ENCODE measurements around the gene ABCA2. TPM values are rescaled to one million over a fixed set of nuclear protein-coding genes. Genes with fewer than 3 reads are reported as not detected.

The ABCA2 gene
- total RNA-seq, 6 experiments from 2014 or later = 18.3 to 36.3 (median 23.6) TPM

DNA sequence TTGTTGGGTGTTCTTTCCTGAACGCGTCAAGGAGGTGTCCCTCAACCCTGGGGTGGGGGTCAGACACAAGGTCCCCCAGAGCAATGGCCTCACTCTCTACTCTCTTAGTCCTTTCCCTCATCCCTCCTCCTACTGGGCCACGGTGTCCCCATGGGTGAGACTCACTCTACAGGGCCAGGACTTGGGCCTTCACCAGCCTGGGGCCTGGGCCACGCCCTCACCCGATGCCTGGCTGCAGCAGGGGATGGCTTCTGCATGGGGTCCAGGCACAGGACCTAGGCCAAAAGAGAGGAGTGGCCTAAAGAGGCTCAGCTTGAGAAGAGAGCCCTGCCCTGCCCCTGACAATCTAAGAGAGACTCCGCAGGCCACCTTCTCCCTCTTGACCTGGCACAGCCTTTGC is 70.1 kb downstream of the ABCA2 start:
- peaks cover 8% of the 10 kb centered on the region; the same call in 1 of the 2 replicates for H3K9me3 Mint-ChIP-seq
- H3K27ac Mint-ChIP-seq = no peak overlapping the region
- TF ChIP-seq, protein P1, sequence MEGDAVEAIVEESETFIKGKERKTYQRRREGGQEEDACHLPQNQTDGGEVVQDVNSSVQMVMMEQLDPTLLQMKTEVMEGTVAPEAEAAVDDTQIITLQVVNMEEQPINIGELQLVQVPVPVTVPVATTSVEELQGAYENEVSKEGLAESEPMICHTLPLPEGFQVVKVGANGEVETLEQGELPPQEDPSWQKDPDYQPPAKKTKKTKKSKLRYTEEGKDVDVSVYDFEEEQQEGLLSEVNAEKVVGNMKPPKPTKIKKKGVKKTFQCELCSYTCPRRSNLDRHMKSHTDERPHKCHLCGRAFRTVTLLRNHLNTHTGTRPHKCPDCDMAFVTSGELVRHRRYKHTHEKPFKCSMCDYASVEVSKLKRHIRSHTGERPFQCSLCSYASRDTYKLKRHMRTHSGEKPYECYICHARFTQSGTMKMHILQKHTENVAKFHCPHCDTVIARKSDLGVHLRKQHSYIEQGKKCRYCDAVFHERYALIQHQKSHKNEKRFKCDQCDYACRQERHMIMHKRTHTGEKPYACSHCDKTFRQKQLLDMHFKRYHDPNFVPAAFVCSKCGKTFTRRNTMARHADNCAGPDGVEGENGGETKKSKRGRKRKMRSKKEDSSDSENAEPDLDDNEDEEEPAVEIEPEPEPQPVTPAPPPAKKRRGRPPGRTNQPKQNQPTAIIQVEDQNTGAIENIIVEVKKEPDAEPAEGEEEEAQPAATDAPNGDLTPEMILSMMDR (IDR thresholded peaks at IDR 0.05) = no peak
- H3K4me3 Mint-ChIP-seq = no peak overlapping the region
- no peaks in the 10 kb centered on the region for H3K4me1 Mint-ChIP-seq (ENCODE audit: low read depth)
- H3K27me3 Mint-ChIP-seq (ENCODE audit: insufficient read depth) = peaks cover 4% of the 10 kb centered on the region
- no peaks in the 10 kb centered on the region for H3K36me3 Mint-ChIP-seq (ENCODE audit: low read depth)
- DNase-seq = no peak

DNA sequence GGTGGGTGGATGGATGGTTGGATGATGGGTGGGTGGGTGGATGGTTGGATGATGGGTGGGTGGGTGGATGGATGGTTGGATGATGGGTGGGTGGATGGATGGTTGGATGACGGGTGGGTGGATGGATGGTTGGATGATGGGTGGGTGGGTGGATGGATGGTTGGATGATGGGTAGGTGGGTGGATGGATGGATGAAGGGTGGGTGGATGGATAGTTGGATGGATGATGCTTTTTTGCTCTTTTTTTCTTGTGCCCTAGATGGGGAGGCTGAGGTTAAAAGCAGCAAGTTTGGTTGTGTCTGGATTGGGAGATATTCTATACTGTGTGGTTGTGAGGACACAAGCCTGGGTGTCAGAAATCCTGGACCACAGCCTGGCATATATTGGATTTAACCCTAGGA is 70.6 kb downstream of the ABCA2 start:
- TF ChIP-seq, protein P1 (IDR thresholded peaks at IDR 0.05) = no peak
- H3K9me3 Mint-ChIP-seq = peaks cover 8% of the 10 kb centered on the region; the same call in 1 of the 2 replicates
- H3K36me3 Mint-ChIP-seq (ENCODE audit: low read depth) = no peaks in the 10 kb centered on the region
- DNase-seq = no peak
- H3K27ac Mint-ChIP-seq = no peak overlapping the region
- peaks cover 4% of the 10 kb centered on the region for H3K27me3 Mint-ChIP-seq (ENCODE audit: insufficient read depth)
- no peaks in the 10 kb centered on the region for H3K4me1 Mint-ChIP-seq (ENCODE audit: low read depth)
- H3K4me3 Mint-ChIP-seq = no peak overlapping the region

Other genes with a start within 250 kb of the ABCA2 start
- gene TMEM141, start 236.9 kb downstream of the ABCA2 start, total RNA-seq (2021; fragmentation: NEBNext Ultra II Directional; extraction: Animal tissue kit (Norgen Biotek cat#: 25700)) = 10 to 100 TPM; 46.1 to 62.2 (median 52.6) TPM
- under 1 TPM; 0.25 to 0.87 (median 0.34) TPM for gene CCDC183, start 231.9 kb downstream of the ABCA2 start, total RNA-seq (2021; fragmentation: NEBNext Ultra II Directional; extraction: Animal tissue kit (Norgen Biotek cat#: 25700))
- gene RABL6, start 220.3 kb downstream of the ABCA2 start, total RNA-seq (2021; fragmentation: NEBNext Ultra II Directional; extraction: Animal tissue kit (Norgen Biotek cat#: 25700)) = 10 to 100 TPM; 77.8 to 87.7 (median 84.0) TPM
- 1 to 10 TPM; 4.5 to 8.0 (median 5.3) TPM for gene AJM1, start 185.8 kb downstream of the ABCA2 start, total RNA-seq (2021; fragmentation: NEBNext Ultra II Directional; extraction: Animal tissue kit (Norgen Biotek cat#: 25700))
- gene PHPT1, start 178.8 kb downstream of the ABCA2 start, total RNA-seq (2021; fragmentation: NEBNext Ultra II Directional; extraction: Animal tissue kit (Norgen Biotek cat#: 25700)) = 100 to 1,000 TPM; 156 to 181 (median 169) TPM
- 1 to 10 TPM; 2.3 to 3.4 (median 3.0) TPM for gene MAMDC4, start 175.9 kb downstream of the ABCA2 start, total RNA-seq (2021; fragmentation: NEBNext Ultra II Directional; extraction: Animal tissue kit (Norgen Biotek cat#: 25700))
- gene EDF1, start 161.9 kb downstream of the ABCA2 start, total RNA-seq (2021; fragmentation: NEBNext Ultra II Directional; extraction: Animal tissue kit (Norgen Biotek cat#: 25700)) = 100 to 1,000 TPM; 369 to 460 (median 443) TPM
- gene TRAF2, start 141.7 kb downstream of the ABCA2 start, total RNA-seq (2021; fragmentation: NEBNext Ultra II Directional; extraction: Animal tissue kit (Norgen Biotek cat#: 25700)) = 10 to 100 TPM; 11.1 to 15.9 (median 13.6) TPM
- 100 to 1,000 TPM in 1 of 6 experiments, 10 to 100 TPM in 5; 89.1 to 102 (median 94.4) TPM for gene FBXW5, start 83.5 kb downstream of the ABCA2 start, total RNA-seq (2021; fragmentation: NEBNext Ultra II Directional; extraction: Animal tissue kit (Norgen Biotek cat#: 25700))
- gene C8G, start 83.0 kb downstream of the ABCA2 start, total RNA-seq (2021; fragmentation: NEBNext Ultra II Directional; extraction: Animal tissue kit (Norgen Biotek cat#: 25700)) = 1 to 10 TPM in 3 of 6 experiments, under 1 TPM in 3; 0.51 to 1.8 (median 0.97) TPM
- gene LCN12, start 76.0 kb downstream of the ABCA2 start, total RNA-seq (2021; fragmentation: NEBNext Ultra II Directional; extraction: Animal tissue kit (Norgen Biotek cat#: 25700)) = under 1 TPM in 2 of 6 experiments, not detected in 4; 0.14 to 0.31 TPM
- not detected for gene PTGDS, start 50.7 kb downstream of the ABCA2 start, total RNA-seq (2021; fragmentation: NEBNext Ultra II Directional; extraction: Animal tissue kit (Norgen Biotek cat#: 25700))
- gene LCNL1, start 45.2 kb downstream of the ABCA2 start, total RNA-seq (2021; fragmentation: NEBNext Ultra II Directional; extraction: Animal tissue kit (Norgen Biotek cat#: 25700)) = not detected
- 10 to 100 TPM; 26.0 to 42.6 (median 29.0) TPM for gene PAXX, start 35.8 kb downstream of the ABCA2 start, total RNA-seq (2021; fragmentation: NEBNext Ultra II Directional; extraction: Animal tissue kit (Norgen Biotek cat#: 25700))
- 10 to 100 TPM in 2 of 6 experiments, 1 to 10 TPM in 4; 2.7 to 14.6 (median 4.0) TPM for gene CLIC3, start 31.7 kb downstream of the ABCA2 start, total RNA-seq (2021; fragmentation: NEBNext Ultra II Directional; extraction: Animal tissue kit (Norgen Biotek cat#: 25700))
- gene FUT7, start 3.9 kb upstream of the ABCA2 start, total RNA-seq (2021; fragmentation: NEBNext Ultra II Directional; extraction: Animal tissue kit (Norgen Biotek cat#: 25700)) = not detected
- 100 to 1,000 TPM; 112 to 197 (median 119) TPM for gene NPDC1, start 17.9 kb upstream of the ABCA2 start, total RNA-seq (2021; fragmentation: NEBNext Ultra II Directional; extraction: Animal tissue kit (Norgen Biotek cat#: 25700))
- gene ENTPD2, start 25.8 kb upstream of the ABCA2 start, total RNA-seq (2021; fragmentation: NEBNext Ultra II Directional; extraction: Animal tissue kit (Norgen Biotek cat#: 25700)) = under 1 TPM in 3 of 6 experiments, not detected in 3; 0.12 to 0.28 (median 0.16) TPM
- 10 to 100 TPM in 5 of 6 experiments, 1 to 10 TPM in 1; 7.7 to 14.8 (median 11.3) TPM for gene SAPCD2, start 42.3 kb upstream of the ABCA2 start, total RNA-seq (2021; fragmentation: NEBNext Ultra II Directional; extraction: Animal tissue kit (Norgen Biotek cat#: 25700))
- gene UAP1L1, start 49.3 kb upstream of the ABCA2 start, total RNA-seq (2021; fragmentation: NEBNext Ultra II Directional; extraction: Animal tissue kit (Norgen Biotek cat#: 25700)) = 10 to 100 TPM in 5 of 6 experiments, 1 to 10 TPM in 1; 9.4 to 13.1 (median 10.6) TPM
- 10 to 100 TPM; 70.1 to 90.2 (median 77.6) TPM for gene MAN1B1, start 58.7 kb upstream of the ABCA2 start, total RNA-seq (2021; fragmentation: NEBNext Ultra II Directional; extraction: Animal tissue kit (Norgen Biotek cat#: 25700))
- 10 to 100 TPM; 47.5 to 90.2 (median 51.1) TPM for gene DPP7, start 86.5 kb upstream of the ABCA2 start, total RNA-seq (2021; fragmentation: NEBNext Ultra II Directional; extraction: Animal tissue kit (Norgen Biotek cat#: 25700))
- 1 to 10 TPM in 1 of 6 experiments, under 1 TPM in 2, not detected in 3; 0.51 to 1.1 (median 0.66) TPM for gene GRIN1, start 110.9 kb upstream of the ABCA2 start, total RNA-seq (2021; fragmentation: NEBNext Ultra II Directional; extraction: Animal tissue kit (Norgen Biotek cat#: 25700))
- not detected for gene LRRC26, start 141.8 kb upstream of the ABCA2 start, total RNA-seq (2021; fragmentation: NEBNext Ultra II Directional; extraction: Animal tissue kit (Norgen Biotek cat#: 25700))
- gene TMEM210, start 143.8 kb upstream of the ABCA2 start, total RNA-seq (2021; fragmentation: NEBNext Ultra II Directional; extraction: Animal tissue kit (Norgen Biotek cat#: 25700)) = not detected
- gene ANAPC2, start 160.3 kb upstream of the ABCA2 start, total RNA-seq (2021; fragmentation: NEBNext Ultra II Directional; extraction: Animal tissue kit (Norgen Biotek cat#: 25700)) = 10 to 100 TPM; 34.8 to 41.5 (median 37.4) TPM
- gene SSNA1, start 160.4 kb upstream of the ABCA2 start, total RNA-seq (2021; fragmentation: NEBNext Ultra II Directional; extraction: Animal tissue kit (Norgen Biotek cat#: 25700)) = 10 to 100 TPM; 76.7 to 82.8 (median 82.1) TPM
- 10 to 100 TPM in 4 of 6 experiments, 1 to 10 TPM in 2; 9.9 to 18.1 (median 13.3) TPM for gene TPRN, start 172.5 kb upstream of the ABCA2 start, total RNA-seq (2021; fragmentation: NEBNext Ultra II Directional; extraction: Animal tissue kit (Norgen Biotek cat#: 25700))
- 10 to 100 TPM; 38.7 to 47.4 (median 40.1) TPM for gene TMEM203, start 177.4 kb upstream of the ABCA2 start, total RNA-seq (2021; fragmentation: NEBNext Ultra II Directional; extraction: Animal tissue kit (Norgen Biotek cat#: 25700))
- gene NDOR1, start 177.5 kb upstream of the ABCA2 start, total RNA-seq (2021; fragmentation: NEBNext Ultra II Directional; extraction: Animal tissue kit (Norgen Biotek cat#: 25700)) = 10 to 100 TPM; 13.1 to 17.3 (median 16.6) TPM
- 1 to 10 TPM; 2.5 to 3.8 (median 3.4) TPM for gene RNF208, start 194.0 kb upstream of the ABCA2 start, total RNA-seq (2021; fragmentation: NEBNext Ultra II Directional; extraction: Animal tissue kit (Norgen Biotek cat#: 25700))
- gene CYSRT1, start 196.9 kb upstream of the ABCA2 start, total RNA-seq (2021; fragmentation: NEBNext Ultra II Directional; extraction: Animal tissue kit (Norgen Biotek cat#: 25700)) = under 1 TPM; 0.41 to 0.97 (median 0.68) TPM
- gene RNF224, start 199.3 kb upstream of the ABCA2 start, total RNA-seq (2021; fragmentation: NEBNext Ultra II Directional; extraction: Animal tissue kit (Norgen Biotek cat#: 25700)) = not detected
- gene SLC34A3, start 202.7 kb upstream of the ABCA2 start, total RNA-seq (2021; fragmentation: NEBNext Ultra II Directional; extraction: Animal tissue kit (Norgen Biotek cat#: 25700)) = not detected
- 100 to 1,000 TPM; 415 to 760 (median 681) TPM for gene TUBB4B, start 213.1 kb upstream of the ABCA2 start, total RNA-seq (2021; fragmentation: NEBNext Ultra II Directional; extraction: Animal tissue kit (Norgen Biotek cat#: 25700))
- not detected for gene STPG3, start 223.0 kb upstream of the ABCA2 start, total RNA-seq (2021; fragmentation: NEBNext Ultra II Directional; extraction: Animal tissue kit (Norgen Biotek cat#: 25700))
- 10 to 100 TPM; 48.5 to 59.9 (median 52.7) TPM for gene NELFB, start 227.1 kb upstream of the ABCA2 start, total RNA-seq (2021; fragmentation: NEBNext Ultra II Directional; extraction: Animal tissue kit (Norgen Biotek cat#: 25700))
- 10 to 100 TPM; 58.4 to 76.2 (median 62.2) TPM for gene TOR4A, start 249.5 kb upstream of the ABCA2 start, total RNA-seq (2021; fragmentation: NEBNext Ultra II Directional; extraction: Animal tissue kit (Norgen Biotek cat#: 25700))